WI38 (cell line): ENCODE data around the gene PIP4K2A.

Experiments used
- H3K4me3 ChIP-seq: 2 replicates; pipeline ENCODE4 v1.5.1; 2011; ENCODE audit warnings: low read depth, mild to moderate bottlenecking, control low read depth, low read length
- CTCF ChIP-seq: IDR thresholded peaks from 2 replicates; pipeline ENCODE4 v1.5.1; 2012; ENCODE audit warnings: low read depth, mild to moderate bottlenecking, control low read depth, low read length

PIP4K2A gene

GRCh38 chr10:22714479-22715289, at the start of gene PIP4K2A:
TSS of gene PIP4K2A (minus strand) at chr10:22714578. CDS start at chr10:22714326, 252 bp downstream.
- peak within 1 kb of the TSS; percentile 90 for H3K4me3 ChIP-seq
- TF ChIP-seq CTCF, result no peak

GRCh38 chr10:22761569-22762220, 47.3 kb upstream of the PIP4K2A start:
- no peak for TF ChIP-seq CTCF

GRCh38 chr10:22760025-22760424, 45.6 kb upstream of the PIP4K2A start:
- no peak for TF ChIP-seq CTCF
- no peak overlapping the region for H3K4me3 ChIP-seq

More at GRCh38 chr10:22761569-22762220, 47.3 kb upstream of the PIP4K2A start:
- no peak overlapping the region for H3K4me3 ChIP-seq

GRCh38 chr10:22758867-22759266, 44.5 kb upstream of the PIP4K2A start:
- no peak for TF ChIP-seq CTCF
- H3K4me3 ChIP-seq, result no peak overlapping the region

- no peak overlapping the region for H3K4me3 ChIP-seq
- no peak for TF ChIP-seq CTCF
Measured at GRCh38 chr10:22754296-22754695, 39.9 kb upstream of the PIP4K2A start.

- H3K4me3 ChIP-seq, result no peak overlapping the region
- no peak for TF ChIP-seq CTCF
Measured at GRCh38 chr10:22753786-22754185, 39.4 kb upstream of the PIP4K2A start.

GRCh38 chr10:22752272-22752889, 38.0 kb upstream of the PIP4K2A start:
- TF ChIP-seq CTCF, result no peak
- no peak overlapping the region for H3K4me3 ChIP-seq
